Esophagus squamous epithelium (tissue), 5 donors: ENCODE results near the gene UBAP2L. TPM values are rescaled to one million over a fixed set of nuclear protein-coding genes. Genes with fewer than 3 reads are reported as not detected.

Experiments used
- DNase-seq: peaks from one replicate; lab custom pipeline; 2025; lab: John Stamatoyannopoulos, UW
- H3K27ac ChIP-seq, 4 donors: fragments of 200-600 bp; sonication (generic); one replicate each; pipeline ENCODE4 v1.5.1; 2016 to 2019; ENCODE audit warnings: mild to moderate bottlenecking in 1 of 4
- H3K27me3 ChIP-seq, 4 donors: fragments of 200-600 bp; sonication (generic); 1 replicate in 3 of 4; 2 replicates in 1 of 4; pipeline versions ENCODE4 v1.5.1 to v1.6.0; 2017 to 2021; ENCODE audit warnings: antibody characterized with exemption in 1 of 4
- H3K36me3 ChIP-seq, 3 donors: fragments of 200-600 bp; sonication (generic); one replicate each; pipeline ENCODE4 v1.5.1; 2016 to 2019
- H3K4me1 ChIP-seq, 3 donors: fragments of 200-600 bp; sonication (generic); one replicate each; pipeline ENCODE4 v1.5.1; 2017 to 2019
- H3K4me3 ChIP-seq, 4 donors: fragments of 200-600 bp; sonication (generic); 1 replicate in 3 of 4; 2 replicates in 1 of 4; pipeline ENCODE4 v1.5.1; 2016 to 2019; ENCODE audit warnings: mild to moderate bottlenecking in 2 of 4, moderate library complexity in 1 of 4
- H3K9me3 ChIP-seq, 3 donors: fragments of 200-600 bp; sonication (generic); one replicate each; pipeline ENCODE4 v1.5.1; 2016 to 2019
- POLR2A ChIP-seq, 4 donors: fragments of 450-650 bp; IDR thresholded peaks; one replicate each; pipeline ENCODE4 v1.6.1; 2017; ENCODE audit warnings: antibody characterized with exemption in 4 of 4, mild to moderate bottlenecking in 4 of 4, moderate library complexity in 3 of 4
- WGBS, 2 donors: methylation state at CpG; one replicate each; pipeline ENCODE4 v1.1.5; 2018; 5-methylcytosine and 5-hydroxymethylcytosine counted together
- intact Hi-C: fragments of 100-400 bp; cut with DNase I; formaldehyde crosslinking; loops from one replicate; pipeline ENCODE4 v1.15.0; 2022
- total RNA-seq, 4 donors: library from RNA; depleted of rRNA; stranded (reverse); fragments of >200 nt; gene quantifications; one replicate each; pipeline ENCODE4 v1.1.0, GENCODE V29; 2016
- TF ChIP-seq, protein P1 (sequence below), 6 experiments: fragments of 450-650 bp in 4 of 6; fragments of 200-600 bp in 2 of 6; sonication (generic) in 2 of 6; IDR thresholded peaks; one replicate each; pipeline ENCODE4 v1.5.1; 2016 to 2019; ENCODE audit warnings: antibody characterized with exemption in 6 of 6, mild to moderate bottlenecking in 4 of 6, moderate library complexity in 4 of 6
- donor health status: DM: yes; HTN: yes; CAD: no.

Gene UBAP2L
- total RNA-seq, 4 donors from 2014 or later = 57.8 to 69.5 (median 69.1) TPM

- H3K27me3 ChIP-seq = no peaks in the 10 kb centered on the region
- no peaks in the 10 kb centered on the region for H3K9me3 ChIP-seq
- DNase-seq = no peak
- H3K36me3 ChIP-seq = peaks cover 23 to 100% (median 58%) of the 10 kb centered on the region in 3 donors
- no peak overlapping the region for H3K4me3 ChIP-seq
- intact Hi-C loops = no loop called here
- 90 to 92% methylated on average over 3 of the region's 3 CpGs for WGBS, 2 donors
- H3K27ac ChIP-seq = no peak overlapping the region
- H3K4me1 ChIP-seq = no peaks in the 10 kb centered on the region
- TF ChIP-seq, protein P1, sequence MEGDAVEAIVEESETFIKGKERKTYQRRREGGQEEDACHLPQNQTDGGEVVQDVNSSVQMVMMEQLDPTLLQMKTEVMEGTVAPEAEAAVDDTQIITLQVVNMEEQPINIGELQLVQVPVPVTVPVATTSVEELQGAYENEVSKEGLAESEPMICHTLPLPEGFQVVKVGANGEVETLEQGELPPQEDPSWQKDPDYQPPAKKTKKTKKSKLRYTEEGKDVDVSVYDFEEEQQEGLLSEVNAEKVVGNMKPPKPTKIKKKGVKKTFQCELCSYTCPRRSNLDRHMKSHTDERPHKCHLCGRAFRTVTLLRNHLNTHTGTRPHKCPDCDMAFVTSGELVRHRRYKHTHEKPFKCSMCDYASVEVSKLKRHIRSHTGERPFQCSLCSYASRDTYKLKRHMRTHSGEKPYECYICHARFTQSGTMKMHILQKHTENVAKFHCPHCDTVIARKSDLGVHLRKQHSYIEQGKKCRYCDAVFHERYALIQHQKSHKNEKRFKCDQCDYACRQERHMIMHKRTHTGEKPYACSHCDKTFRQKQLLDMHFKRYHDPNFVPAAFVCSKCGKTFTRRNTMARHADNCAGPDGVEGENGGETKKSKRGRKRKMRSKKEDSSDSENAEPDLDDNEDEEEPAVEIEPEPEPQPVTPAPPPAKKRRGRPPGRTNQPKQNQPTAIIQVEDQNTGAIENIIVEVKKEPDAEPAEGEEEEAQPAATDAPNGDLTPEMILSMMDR (IDR thresholded peaks at IDR 0.05) = no peak
- TF ChIP-seq POLR2A (IDR thresholded peaks at IDR 0.05) = no peak
These were observed 21.1 kb downstream of the UBAP2L start for GRCh38 chr1:154241703-154242351.

GRCh38 chr1:154253671-154254070, 32.9 kb downstream of the UBAP2L start:
- Histone ChIP-seq H3K4me3 (no peak overlapping the region), H3K4me1 (no peaks in the 10 kb centered on the region), H3K27ac (no peak overlapping the region), H3K9me3 (no peaks in the 10 kb centered on the region), H3K36me3 (peaks cover 49 to 100% (median 86%) of the 10 kb centered on the region in 3 donors), H3K27me3 (no peaks in the 10 kb centered on the region)
- intact Hi-C loops = no loop called here
- no peak for TF ChIP-seq POLR2A (IDR thresholded peaks at IDR 0.05)
- TF ChIP-seq, protein P1 (IDR thresholded peaks at IDR 0.05) = no peak
- 90 to 97% methylated on average over 7 of the region's 7 CpGs for WGBS, 2 donors
- DNase-seq = no peak

- TF ChIP-seq, protein P1 (IDR thresholded peaks at IDR 0.05) = no peak
- TF ChIP-seq POLR2A (IDR thresholded peaks at IDR 0.05) = no peak
- no peak for DNase-seq
- no peak overlapping the region for H3K27ac ChIP-seq
- no peaks in the 10 kb centered on the region for H3K9me3 ChIP-seq
- no peaks in the 10 kb centered on the region for H3K27me3 ChIP-seq
- intact Hi-C loops = no loop called here
- no peak overlapping the region for H3K4me3 ChIP-seq
- peaks cover 46 to 100% (median 93%) of the 10 kb centered on the region in 3 donors for H3K36me3 ChIP-seq
- H3K4me1 ChIP-seq = no peaks in the 10 kb centered on the region
These were observed 35.9 kb downstream of the UBAP2L start for GRCh38 chr1:154256686-154257085.

- 92 to 97% methylated on average over 2 of the region's 2 CpGs for WGBS, 2 donors
- peaks cover 51 to 100% (median 91%) of the 10 kb centered on the region in 3 donors for H3K36me3 ChIP-seq
- no peak overlapping the region for H3K4me3 ChIP-seq
- no peaks in the 10 kb centered on the region for H3K4me1 ChIP-seq
- intact Hi-C loops = no loop called here
- H3K27ac ChIP-seq = no peak overlapping the region
- no peak for DNase-seq
- no peaks in the 10 kb centered on the region for H3K27me3 ChIP-seq
- no peaks in the 10 kb centered on the region for H3K9me3 ChIP-seq
- TF ChIP-seq POLR2A (IDR thresholded peaks at IDR 0.05) = no peak
- TF ChIP-seq, protein P1 (IDR thresholded peaks at IDR 0.05) = no peak
These were observed 38.0 kb downstream of the UBAP2L start for GRCh38 chr1:154258784-154259183.

GRCh38 chr1:154260127-154260526, 39.4 kb downstream of the UBAP2L start:
- H3K27me3 ChIP-seq = no peaks in the 10 kb centered on the region
- H3K27ac ChIP-seq = no peak overlapping the region
- intact Hi-C loops = no loop called here
- H3K36me3 ChIP-seq = peaks cover 47 to 100% (median 80%) of the 10 kb centered on the region in 3 donors
- no peaks in the 10 kb centered on the region for H3K9me3 ChIP-seq
- no peak for DNase-seq
- TF ChIP-seq POLR2A (IDR thresholded peaks at IDR 0.05) = no peak
- TF ChIP-seq, protein P1 (IDR thresholded peaks at IDR 0.05) = no peak
- 50 to 71% methylated on average over 1 of the region's 1 CpG for WGBS, 2 donors
- no peak overlapping the region for H3K4me3 ChIP-seq
- no peaks in the 10 kb centered on the region for H3K4me1 ChIP-seq
